SK-N-SH (cell line): Measurements from ENCODE around the gene YBX2. TPM values are rescaled to one million over a fixed set of nuclear protein-coding genes. Genes with fewer than 3 reads are reported as not detected.
A peak's percentile ranks its signal among the peaks of the same experiment; 100 is the strongest.

Experiments
- CTCF ChIA-PET: fragments of 300-600, 350-600 bp; formaldehyde crosslinking; extraction: SDS; loops from one replicate; lab custom pipeline; 2021; lab: Yijun Ruan, JAX
- POLR2A ChIA-PET: fragments of 350-600 bp; sonication (Branson Sonifier 250); formaldehyde crosslinking; extraction: SDS; loops from one replicate; lab custom pipeline; 2020; ENCODE audit warnings: antibody characterized with exemption, inconsistent platforms; lab: Yijun Ruan, JAX
- DNase-seq: peaks from one replicate; pipeline ENCODE4 v3.0.0; 2012
- H2AFZ ChIP-seq: fragments of 200-600 bp; sonication (generic); 2 replicates; pipeline ENCODE4 v1.8.1; 2016; ENCODE audit warnings: antibody characterized with exemption, mild to moderate bottlenecking, low read depth
- H3F3A ChIP-seq: fragments of 200-600 bp; sonication (generic); replicated peaks from 2 replicates; pipeline ENCODE3; 2016; ENCODE audit warnings: antibody characterized with exemption, mild to moderate bottlenecking; ENCODE audit not compliant: insufficient read depth
- H3K27ac ChIP-seq, 2 experiments: fragments of 200-500 bp in 1 of 2; fragments of 200-600 bp in 1 of 2; sonication (Bioruptor generic) in 1 of 2; sonication (generic), shearing (Covaris generic) in 1 of 2; 2 replicates each; pipeline versions ENCODE4 v1.5.1 to v1.6.1; 2014 to 2016; ENCODE audit warnings: low read depth in 2 of 2, inconsistent platforms in 1 of 2, low read length in 1 of 2, mild to moderate bottlenecking in 1 of 2, mixed read lengths in 1 of 2
- H3K27me3 ChIP-seq: fragments of 200-600 bp; sonication (generic), shearing (Covaris generic); 2 replicates; pipeline ENCODE4 v1.6.1; 2016; ENCODE audit warnings: mixed run types; ENCODE audit not compliant: insufficient read depth
- H3K36me3 ChIP-seq, 2 experiments: fragments of 200-500 bp in 1 of 2; fragments of 200-600 bp in 1 of 2; sonication (Bioruptor generic) in 1 of 2; sonication (generic) in 1 of 2; replicated peaks in 1 of 2; 2 replicates each; pipeline versions ENCODE3 to v1.5.1; 2014 to 2016; ENCODE audit warnings: low read length in 1 of 2, mild to moderate bottlenecking in 1 of 2; ENCODE audit not compliant: insufficient read depth in 2 of 2, control insufficient read depth in 1 of 2
- H3K4me1 ChIP-seq, 2 experiments: fragments of 200-500 bp in 1 of 2; fragments of 200-600 bp in 1 of 2; sonication (Bioruptor generic) in 1 of 2; sonication (generic), shearing (Covaris generic) in 1 of 2; 2 replicates each; pipeline versions ENCODE4 v1.5.1 to v1.6.1; 2014 to 2016; ENCODE audit warnings: low read depth in 1 of 2, low read length in 1 of 2, mixed run types in 1 of 2; ENCODE audit not compliant: insufficient read depth in 2 of 2, control insufficient read depth in 1 of 2
- H3K4me2 ChIP-seq: fragments of 200-600 bp; sonication (generic), shearing (Covaris generic); 2 replicates; pipeline ENCODE4 v1.6.1; 2017; ENCODE audit warnings: mixed run types
- H3K4me3 ChIP-seq, 2 experiments: fragments of 200-500 bp in 1 of 2; fragments of 200-600 bp in 1 of 2; sonication (Bioruptor generic) in 1 of 2; sonication (generic), shearing (Covaris generic) in 1 of 2; 2 replicates each; pipeline versions ENCODE4 v1.5.1 to v1.8.1; 2014 to 2016; ENCODE audit warnings: low read depth in 2 of 2, inconsistent platforms in 1 of 2, low read length in 1 of 2, mild to moderate bottlenecking in 1 of 2, mixed read lengths in 1 of 2, moderate library complexity in 1 of 2
- H3K79me2 ChIP-seq: fragments of 200-600 bp; sonication (generic); 2 replicates; pipeline ENCODE4 v1.8.1; 2017; ENCODE audit warnings: mild to moderate bottlenecking; ENCODE audit not compliant: insufficient read depth
- H3K9ac ChIP-seq: fragments of 200-600 bp; sonication (generic); 2 replicates; pipeline ENCODE4 v1.6.1; 2017; ENCODE audit warnings: mixed run types
- H3K9me2 ChIP-seq: fragments of 200-600 bp; sonication (generic); 2 replicates; pipeline ENCODE4 v1.6.1; 2017; ENCODE audit warnings: mixed run types
- H3K9me3 ChIP-seq: fragments of 200-600 bp; sonication (generic); 2 replicates; pipeline ENCODE4 v1.6.1; 2017; ENCODE audit warnings: mixed run types, mild to moderate bottlenecking, moderate library complexity
- H4K20me1 ChIP-seq: fragments of 200-600 bp; sonication (generic); 2 replicates; pipeline ENCODE4 v1.6.1; 2017; ENCODE audit warnings: mild to moderate bottlenecking, mixed run types; ENCODE audit not compliant: insufficient read depth
- CHD2 ChIP-seq: fragments of 150-350 bp; IDR thresholded peaks from 2 replicates; pipeline ENCODE4 v1.6.1; 2018; ENCODE audit warnings: low read length; ENCODE audit not compliant: partially characterized antibody
- EZH2phosphoT487 ChIP-seq: fragments of 200-600 bp; sonication (generic); IDR thresholded peaks from 2 replicates; pipeline ENCODE4 v1.6.1; 2017; ENCODE audit warnings: low read depth, mixed run types, mild to moderate bottlenecking, antibody characterized with exemption, moderate library complexity, borderline replicate concordance
- FOXJ3 ChIP-seq: sonication (generic); formaldehyde crosslinking; IDR thresholded peaks from 2 replicates; pipeline ENCODE4 v1.5.1; 2020; ENCODE audit warnings: mild to moderate bottlenecking, missing genetic modification reagents
- FOXM1 ChIP-seq: IDR thresholded peaks from 2 replicates; pipeline ENCODE4 v1.4.0; 2012; ENCODE audit warnings: low read depth, mild to moderate bottlenecking
- GATA2 ChIP-seq: sonication (generic); formaldehyde crosslinking; IDR thresholded peaks from 2 replicates; pipeline ENCODE4 v1.5.0; 2020; ENCODE audit warnings: mild to moderate bottlenecking, missing genetic modification reagents
- IRF3 ChIP-seq: fragments of 150-350 bp; IDR thresholded peaks from 2 replicates; pipeline ENCODE4 v1.6.1; 2016; ENCODE audit warnings: mild to moderate bottlenecking, low read depth, low read length
- MAX ChIP-seq: IDR thresholded peaks from 2 replicates; pipeline ENCODE4 v1.4.0; 2012; ENCODE audit warnings: low read depth
- NRF1 ChIP-seq: IDR thresholded peaks from 2 replicates; pipeline ENCODE4 v1.6.1; 2012; ENCODE audit warnings: low read depth, mild to moderate bottlenecking, low read length
- POLR2AphosphoS5 ChIP-seq: IDR thresholded peaks from 2 replicates; pipeline ENCODE4 v1.6.1; 2012; ENCODE audit warnings: low read depth, low read length
- RAD21 ChIP-seq: IDR thresholded peaks from 2 replicates; pipeline ENCODE4 v1.6.1; 2012; ENCODE audit warnings: mild to moderate bottlenecking, low read length
- RCOR1 ChIP-seq: fragments of 150-350 bp; IDR thresholded peaks from 2 replicates; pipeline ENCODE4 v1.6.1; 2017; ENCODE audit warnings: antibody characterized with exemption, low read length
- REST ChIP-seq: IDR thresholded peaks from 2 replicates; pipeline ENCODE4 v1.6.1; 2012; ENCODE audit warnings: mild to moderate bottlenecking, low read depth, low read length, moderate library complexity
- TCF12 ChIP-seq: IDR thresholded peaks from 2 replicates; pipeline ENCODE4 v1.4.0; 2012
- USF1 ChIP-seq: IDR thresholded peaks from 2 replicates; pipeline ENCODE4 v1.4.0; 2012; ENCODE audit warnings: low read depth, borderline replicate concordance
- USF2 ChIP-seq: fragments of 150-350 bp; IDR thresholded peaks from 2 replicates; pipeline ENCODE4 v1.6.1; 2017; ENCODE audit warnings: antibody characterized with exemption, low read length, low read depth, borderline replicate concordance
- YY1 ChIP-seq: IDR thresholded peaks from 2 replicates; pipeline ENCODE4 v1.4.0; 2012; ENCODE audit warnings: low read depth, mild to moderate bottlenecking
- WGBS: methylation state at CpG from one replicate; pipeline ENCODE4 v1.1.6; 2017; ENCODE audit warnings: low lambda C conversion rate; 5-methylcytosine and 5-hydroxymethylcytosine counted together
- polyA plus RNA-seq, 3 experiments: library from polyadenylated mRNA; depleted of rRNA; stranded (reverse); fragments of >200 nt; gene quantifications; 2 replicates each; pipeline ENCODE4 v1.2.3, GENCODE V29; 2012
- TF ChIP-seq, protein P1 (sequence below): IDR thresholded peaks from 2 replicates; pipeline ENCODE4; 2012

The YBX2 gene
- polyA plus RNA-seq, 1 of the 3 experiments (the other 2 are of a cell fraction): 0.54 TPM

DNA sequence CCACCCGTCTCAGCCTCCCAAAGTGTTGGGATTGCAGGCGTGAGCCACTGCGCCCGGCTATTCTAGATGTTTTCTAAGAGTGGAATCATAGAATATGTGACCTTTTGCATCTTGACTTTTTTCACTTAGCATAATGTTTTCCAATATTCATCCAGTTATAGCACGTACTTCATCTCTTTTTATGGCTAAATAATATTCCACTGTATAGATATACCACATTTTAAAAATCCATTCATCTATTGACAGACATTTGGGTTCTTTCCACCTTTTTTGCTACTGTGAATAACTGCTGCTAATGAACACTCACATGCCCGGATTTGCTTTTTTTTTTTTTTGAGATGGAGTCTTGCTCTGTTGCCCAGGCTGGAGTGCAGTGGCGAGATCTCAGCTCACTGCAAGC, 9.7 kb upstream of the YBX2 start (continued):
- TF ChIP-seq REST: no peak

DNA sequence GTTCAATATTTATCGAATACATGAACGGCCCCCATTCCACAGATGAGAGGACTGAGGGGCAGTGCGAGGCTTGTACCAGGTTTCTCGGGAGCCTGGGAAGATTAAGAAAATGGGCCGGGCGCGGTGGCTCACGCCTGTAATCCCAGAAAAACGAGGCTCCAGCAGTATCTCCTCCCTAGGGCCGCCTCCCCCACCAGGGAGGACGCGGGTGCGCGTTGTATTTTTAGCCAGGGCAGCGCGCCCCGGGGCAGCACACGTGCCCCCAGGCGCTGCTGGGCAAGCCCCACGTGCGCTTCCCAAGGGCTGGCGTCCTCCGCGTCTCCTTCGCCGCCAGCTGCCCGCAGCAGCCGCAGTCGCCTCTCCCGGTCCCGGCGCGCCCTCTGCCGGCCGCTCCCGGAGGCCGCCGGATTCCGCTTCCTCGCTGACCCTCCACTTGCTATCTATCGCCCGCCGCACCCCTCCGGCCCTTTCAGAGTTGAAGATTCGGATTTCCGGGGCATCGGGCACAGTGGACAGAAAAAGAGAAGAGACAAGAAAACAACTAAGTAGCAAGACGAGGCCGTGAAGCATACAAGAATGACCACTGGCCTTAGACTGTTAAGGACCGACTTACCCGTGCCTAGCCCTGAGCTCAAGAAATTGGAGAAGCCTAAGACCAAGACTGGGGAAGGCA, 1.9 kb upstream of the YBX2 start:
- no peaks in the 10 kb centered on the region for H4K20me1 ChIP-seq
- peak overlapping the region; percentile 45 for H2AFZ ChIP-seq
- H3K27ac ChIP-seq: no peak overlapping the region
- 15% methylated on average over 35 of the region's 51 CpGs for WGBS
- no peak overlapping the region for H3K9ac ChIP-seq
- CTCF ChIA-PET: interaction anchor here (0.6 to 5.8 kb wide), 66 partner anchors 8 to 391 kb away, joined by 3 to 169 read pairs (median 6); partner anchors contain the start of genes ACADVL, ACAP1, CLDN7 and CTDNEP1
- peaks cover 3 to 8% of the 10 kb centered on the region in 2 experiments; a peak in 1 of 4 replicates for H3K4me1 ChIP-seq
- peaks cover 24% of the 10 kb centered on the region; the same call in 1 of the 2 replicates for H3K27me3 ChIP-seq
- POLR2A ChIA-PET: interaction anchor here (1.0 to 1.3 kb wide), 2 partner anchors 15 to 62 kb away, joined by 3 to 5 read pairs; partner anchors contain the start of genes DVL2 and SLC2A4
- H3K9me3 ChIP-seq: no peaks in the 10 kb centered on the region
- H3K79me2 ChIP-seq: no peaks in the 10 kb centered on the region
- peak overlapping the region; percentile 66; the same call in 1 of the 2 replicates for H3K4me2 ChIP-seq
- peak; percentile 92 for DNase-seq
- no peaks in the 10 kb centered on the region for H3K9me2 ChIP-seq
- no peaks in the 10 kb centered on the region for H3K36me3 ChIP-seq
- peak overlapping the region in 1 of 2 experiments; percentile 37; a peak in 1 of 4 replicates for H3K4me3 ChIP-seq
- H3F3A ChIP-seq: peaks cover 15% of the 10 kb centered on the region
- no peak for TF ChIP-seq IRF3
- TF ChIP-seq MAX: peak; percentile 94
- no peak for TF ChIP-seq POLR2AphosphoS5
- no peak for TF ChIP-seq RCOR1
- no peak for TF ChIP-seq USF2
- TF ChIP-seq USF1: peak; percentile 68; the same call in 1 of the 2 replicates
- TF ChIP-seq, protein P1, sequence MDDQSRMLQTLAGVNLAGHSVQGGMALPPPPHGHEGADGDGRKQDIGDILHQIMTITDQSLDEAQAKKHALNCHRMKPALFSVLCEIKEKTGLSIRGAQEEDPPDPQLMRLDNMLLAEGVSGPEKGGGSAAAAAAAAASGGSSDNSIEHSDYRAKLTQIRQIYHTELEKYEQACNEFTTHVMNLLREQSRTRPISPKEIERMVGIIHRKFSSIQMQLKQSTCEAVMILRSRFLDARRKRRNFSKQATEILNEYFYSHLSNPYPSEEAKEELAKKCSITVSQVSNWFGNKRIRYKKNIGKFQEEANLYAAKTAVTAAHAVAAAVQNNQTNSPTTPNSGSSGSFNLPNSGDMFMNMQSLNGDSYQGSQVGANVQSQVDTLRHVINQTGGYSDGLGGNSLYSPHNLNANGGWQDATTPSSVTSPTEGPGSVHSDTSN: no peak
- peak; percentile 40; the same call in 1 of the 2 replicates for TF ChIP-seq FOXM1
- peak; percentile 17; the same call in 1 of the 2 replicates for TF ChIP-seq TCF12
- TF ChIP-seq FOXJ3 (CRISPR knock-in tag): no peak
- TF ChIP-seq EZH2phosphoT487: no peak
- TF ChIP-seq YY1: no peak
- no peak for TF ChIP-seq REST
- no peak for TF ChIP-seq CHD2
- TF ChIP-seq NRF1: no peak
- no peak for TF ChIP-seq GATA2 (CRISPR knock-in tag)
- TF ChIP-seq RAD21: peak; percentile 92
